ENCODE results near the gene NOS1AP.

GRCh38 chr1:162321809-162322422 is 252.4 kb downstream of the NOS1AP start:
- TF ChIP-seq TAF1 (IDR thresholded peaks at IDR 0.05; ENCODE audit: borderline replicate concordance, insufficient read depth, low read length) (no peak), POLR2AphosphoS5 (IDR thresholded peaks at IDR 0.05; ENCODE audit: low read depth, low read length) (no peak), SIN3A (IDR thresholded peaks at IDR 0.05; ENCODE audit: borderline replicate concordance, insufficient read depth, low read length) (no peak)
- TF ChIP-seq, protein P1, sequence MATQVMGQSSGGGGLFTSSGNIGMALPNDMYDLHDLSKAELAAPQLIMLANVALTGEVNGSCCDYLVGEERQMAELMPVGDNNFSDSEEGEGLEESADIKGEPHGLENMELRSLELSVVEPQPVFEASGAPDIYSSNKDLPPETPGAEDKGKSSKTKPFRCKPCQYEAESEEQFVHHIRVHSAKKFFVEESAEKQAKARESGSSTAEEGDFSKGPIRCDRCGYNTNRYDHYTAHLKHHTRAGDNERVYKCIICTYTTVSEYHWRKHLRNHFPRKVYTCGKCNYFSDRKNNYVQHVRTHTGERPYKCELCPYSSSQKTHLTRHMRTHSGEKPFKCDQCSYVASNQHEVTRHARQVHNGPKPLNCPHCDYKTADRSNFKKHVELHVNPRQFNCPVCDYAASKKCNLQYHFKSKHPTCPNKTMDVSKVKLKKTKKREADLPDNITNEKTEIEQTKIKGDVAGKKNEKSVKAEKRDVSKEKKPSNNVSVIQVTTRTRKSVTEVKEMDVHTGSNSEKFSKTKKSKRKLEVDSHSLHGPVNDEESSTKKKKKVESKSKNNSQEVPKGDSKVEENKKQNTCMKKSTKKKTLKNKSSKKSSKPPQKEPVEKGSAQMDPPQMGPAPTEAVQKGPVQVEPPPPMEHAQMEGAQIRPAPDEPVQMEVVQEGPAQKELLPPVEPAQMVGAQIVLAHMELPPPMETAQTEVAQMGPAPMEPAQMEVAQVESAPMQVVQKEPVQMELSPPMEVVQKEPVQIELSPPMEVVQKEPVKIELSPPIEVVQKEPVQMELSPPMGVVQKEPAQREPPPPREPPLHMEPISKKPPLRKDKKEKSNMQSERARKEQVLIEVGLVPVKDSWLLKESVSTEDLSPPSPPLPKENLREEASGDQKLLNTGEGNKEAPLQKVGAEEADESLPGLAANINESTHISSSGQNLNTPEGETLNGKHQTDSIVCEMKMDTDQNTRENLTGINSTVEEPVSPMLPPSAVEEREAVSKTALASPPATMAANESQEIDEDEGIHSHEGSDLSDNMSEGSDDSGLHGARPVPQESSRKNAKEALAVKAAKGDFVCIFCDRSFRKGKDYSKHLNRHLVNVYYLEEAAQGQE (IDR thresholded peaks at IDR 0.05; ENCODE audit: insufficient read depth in 1 of 2, low read depth in 2 of 2, low read length in 2 of 2), result no peak

All from PFSK-1 (cell line).